Right lobe of liver (tissue), 6 donors: ENCODE measurements around the gene APLF. TPM values are rescaled to one million over a fixed set of nuclear protein-coding genes. Genes with fewer than 3 reads are reported as not detected.

ENCODE experiments used
- ATAC-seq, 4 donors: fragments of 200-7000 bp; cut with Tn5 transposase; one replicate each; pipeline ENCODE4 v1.9.1; 2020; ENCODE audit warnings: mild to moderate bottlenecking in 4 of 4, moderate library complexity in 4 of 4
- DNase-seq, 3 donors: peaks; one replicate each; pipeline ENCODE4 v3.0.0-alpha.2; 2020
- H3K27ac ChIP-seq, 3 donors: fragments of 200-600 bp; one replicate each; pipeline ENCODE4 v1.8.0; 2022
- H3K27me3 ChIP-seq, 2 donors: fragments of 200-600 bp; one replicate each; pipeline ENCODE4 v1.8.0; 2022
- H3K36me3 ChIP-seq, 4 donors: fragments of 200-600 bp; sonication (generic) in 1 of 4; one replicate each; pipeline versions ENCODE4 v1.5.1 to v1.8.0; 2017 to 2022; ENCODE audit warnings: control low read depth in 1 of 4
- H3K4me1 ChIP-seq, 4 donors: fragments of 200-600 bp; sonication (generic) in 1 of 4; one replicate each; pipeline versions ENCODE4 v1.5.1 to v1.8.0; 2017 to 2022; ENCODE audit warnings: control low read depth in 1 of 4
- H3K4me3 ChIP-seq, 3 donors: fragments of 200-600 bp; one replicate each; pipeline ENCODE4 v1.8.0; 2022
- H3K9me3 ChIP-seq, 4 donors: fragments of 200-600 bp; sonication (generic) in 1 of 4; one replicate each; pipeline versions ENCODE4 v1.5.1 to v1.8.0; 2017 to 2022; ENCODE audit warnings: control low read depth in 1 of 4
- POLR2A ChIP-seq: fragments of 450-650 bp; IDR thresholded peaks from one replicate; pipeline ENCODE4 v1.6.1; 2017; ENCODE audit warnings: antibody characterized with exemption, mild to moderate bottlenecking
- WGBS: methylation state at CpG from one replicate; pipeline ENCODE4 v1.1.6; 2018; ENCODE audit warnings: low coverage, low lambda C conversion rate; ENCODE audit not compliant: insufficient coverage; ENCODE audit errors: missing lambda C conversion rate; 5-methylcytosine and 5-hydroxymethylcytosine counted together
- intact Hi-C, 2 donors: fragments of 100-400 bp; cut with DNase I; formaldehyde crosslinking; loops; one replicate each; pipeline versions ENCODE4 v1.11.2 to v1.14.1; 2022
- total RNA-seq, 6 experiments: library from RNA; depleted of rRNA in 2 of 6; stranded (reverse); fragments of >200 nt in 2 of 6; fragmentation: NEBNext Ultra II Directional in 3 of 6; extraction: Animal tissue kit (Norgen Biotek cat#: 25700) in 3 of 6; gene quantifications; one replicate each; pipeline versions ENCODE4 v1.1.0 to v1.2.4, GENCODE V29; 2016 to 2023
- TF ChIP-seq, protein P1 (sequence below), 4 donors: fragments of 200-600 bp in 3 of 4; fragments of 450-650 bp in 1 of 4; IDR thresholded peaks; one replicate each; pipeline versions ENCODE4 v1.5.1 to v1.8.0; 2016 to 2022; ENCODE audit warnings: antibody characterized with exemption in 4 of 4, mild to moderate bottlenecking in 2 of 4
- donor health status: DM: no; HTN: yes; CAD: no.
- donor health status: DM: no; HTN: no; CAD: no.
- donor health status: DM: no; HTN: no; CAD: no.
- donor health status: DM: no; HTN: yes; CAD: no.
- donor health status: DM: no; HTN: yes; CAD: no.

The APLF gene
- total RNA-seq, 6 experiments from 2014 or later, result 1.3 to 2.3 (median 1.9) TPM

GRCh38 chr2:68536000-68536399, 68.6 kb downstream of the APLF start:
- no peak for DNase-seq
- Histone ChIP-seq H3K9me3 (no peaks in the 10 kb centered on the region), H3K4me1 (no peaks in the 10 kb centered on the region), H3K27me3 (no peaks in the 10 kb centered on the region), H3K36me3 (no peaks in the 10 kb centered on the region), H3K4me3 (no peak overlapping the region), H3K27ac (no peak overlapping the region)
- intact Hi-C loops, result no loop called here
- TF ChIP-seq POLR2A, result no peak
- TF ChIP-seq, protein P1, sequence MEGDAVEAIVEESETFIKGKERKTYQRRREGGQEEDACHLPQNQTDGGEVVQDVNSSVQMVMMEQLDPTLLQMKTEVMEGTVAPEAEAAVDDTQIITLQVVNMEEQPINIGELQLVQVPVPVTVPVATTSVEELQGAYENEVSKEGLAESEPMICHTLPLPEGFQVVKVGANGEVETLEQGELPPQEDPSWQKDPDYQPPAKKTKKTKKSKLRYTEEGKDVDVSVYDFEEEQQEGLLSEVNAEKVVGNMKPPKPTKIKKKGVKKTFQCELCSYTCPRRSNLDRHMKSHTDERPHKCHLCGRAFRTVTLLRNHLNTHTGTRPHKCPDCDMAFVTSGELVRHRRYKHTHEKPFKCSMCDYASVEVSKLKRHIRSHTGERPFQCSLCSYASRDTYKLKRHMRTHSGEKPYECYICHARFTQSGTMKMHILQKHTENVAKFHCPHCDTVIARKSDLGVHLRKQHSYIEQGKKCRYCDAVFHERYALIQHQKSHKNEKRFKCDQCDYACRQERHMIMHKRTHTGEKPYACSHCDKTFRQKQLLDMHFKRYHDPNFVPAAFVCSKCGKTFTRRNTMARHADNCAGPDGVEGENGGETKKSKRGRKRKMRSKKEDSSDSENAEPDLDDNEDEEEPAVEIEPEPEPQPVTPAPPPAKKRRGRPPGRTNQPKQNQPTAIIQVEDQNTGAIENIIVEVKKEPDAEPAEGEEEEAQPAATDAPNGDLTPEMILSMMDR (IDR thresholded peaks at IDR 0.05), result no peak
- WGBS, result 64% methylated on average over 2 of the region's 3 CpGs
- no peak for ATAC-seq

DNA sequence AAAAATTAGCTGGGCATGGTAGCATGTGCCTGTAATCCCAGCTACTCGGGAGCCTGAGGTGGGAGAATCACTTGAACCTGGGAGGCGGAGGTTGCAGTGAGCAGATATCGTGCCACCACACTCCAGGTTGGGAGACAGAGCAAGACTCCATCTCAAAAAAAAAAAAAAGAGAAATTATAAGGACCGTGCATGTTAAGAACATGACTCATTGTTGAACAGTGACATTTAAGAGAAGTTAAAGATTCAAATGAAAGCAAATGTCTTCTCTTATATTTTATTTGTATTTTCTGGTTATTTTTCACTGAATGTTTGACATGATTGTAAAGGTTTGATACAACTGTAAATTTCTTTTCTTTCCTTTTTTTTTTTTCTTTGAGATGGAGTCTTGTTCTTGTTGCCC, 69.6 kb downstream of the APLF start:
- Histone ChIP-seq H3K27me3 (no peaks in the 10 kb centered on the region), H3K4me1 (no peaks in the 10 kb centered on the region), H3K27ac (no peak overlapping the region), H3K4me3 (no peak overlapping the region), H3K36me3 (no peaks in the 10 kb centered on the region), H3K9me3 (no peaks in the 10 kb centered on the region)
- intact Hi-C loops, result no loop called here
- DNase-seq (no peak), ATAC-seq (no peak)
- WGBS, result 85% methylated on average over 3 of the region's 4 CpGs
- TF ChIP-seq, protein P1 (IDR thresholded peaks at IDR 0.05), result no peak
- TF ChIP-seq POLR2A, result no peak

DNA sequence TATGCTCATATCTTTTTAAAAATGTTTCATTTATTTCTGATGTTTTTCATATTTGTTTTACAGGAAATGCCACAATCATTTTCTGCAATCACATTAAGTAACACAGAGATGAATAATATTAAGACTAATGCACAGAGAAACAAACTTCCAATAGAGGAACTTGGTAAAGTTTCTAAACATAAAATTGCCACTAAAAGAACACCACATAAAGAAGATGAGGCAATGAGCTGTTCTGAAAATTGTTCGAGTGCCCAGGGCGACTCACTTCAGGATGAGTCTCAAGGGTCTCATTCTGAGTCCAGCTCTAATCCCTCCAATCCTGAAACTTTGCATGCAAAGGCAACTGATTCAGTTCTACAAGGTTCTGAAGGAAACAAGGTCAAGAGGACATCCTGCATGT, 70.4 kb downstream of the APLF start:
- intact Hi-C loops, result no loop called here
- Histone ChIP-seq H3K9me3 (no peaks in the 10 kb centered on the region), H3K27me3 (no peaks in the 10 kb centered on the region), H3K36me3 (no peaks in the 10 kb centered on the region), H3K27ac (no peak overlapping the region), H3K4me1 (no peaks in the 10 kb centered on the region), H3K4me3 (no peak overlapping the region)
- TF ChIP-seq POLR2A, result no peak
- TF ChIP-seq, protein P1 (IDR thresholded peaks at IDR 0.05), result no peak
- WGBS, result 42% methylated on average over 2 of the region's 2 CpGs
- DNase-seq, result no peak
- ATAC-seq, result no peak

- no peak for ATAC-seq
These were observed 77.4 kb downstream of the APLF start for GRCh38 chr2:68544811-68545210.

More at GRCh38 chr2:68544811-68545210, 77.4 kb downstream of the APLF start:
- WGBS, result 100% methylated on average over 2 of the region's 2 CpGs
- H3K36me3 ChIP-seq, result no peaks in the 10 kb centered on the region
- TF ChIP-seq POLR2A, result no peak
- TF ChIP-seq, protein P1 (IDR thresholded peaks at IDR 0.05), result no peak
- intact Hi-C loops, result no loop called here
- H3K27me3 ChIP-seq, result no peaks in the 10 kb centered on the region
- no peak for DNase-seq
- no peak overlapping the region for H3K4me3 ChIP-seq
- no peaks in the 10 kb centered on the region for H3K9me3 ChIP-seq
- no peaks in the 10 kb centered on the region for H3K4me1 ChIP-seq
- H3K27ac ChIP-seq, result no peak overlapping the region
